HepG2 (cell line): ENCODE measurements around the gene BBLN. TPM values are rescaled to one million over a fixed set of nuclear protein-coding genes. Genes with fewer than 3 reads are reported as not detected.

Experiments used
- ATAC-seq: fragments of 200-7000 bp; cut with Tn5 transposase; 3 replicates; pipeline ENCODE4 v1.9.1; 2020; ENCODE audit warnings: mild to moderate bottlenecking, moderate library complexity
- BruUV-seq: library from RNA; stranded (reverse); fragments of 400-500 nt; replicated peaks from 2 replicates; lab custom pipeline; 2021; lab: Mats Ljungman, UMichigan
- CTCF ChIA-PET: fragments of 300-600 bp; formaldehyde crosslinking; extraction: SDS; loops from one replicate; lab custom pipeline; 2021; ENCODE audit warnings: low total read pairs, inconsistent platforms, low intra/inter-chr PET ratio; lab: Yijun Ruan, JAX
- POLR2A ChIA-PET: fragments of 350-600 bp; sonication (Branson Sonifier 250); formaldehyde crosslinking; loops from one replicate; lab custom pipeline; 2020; ENCODE audit warnings: antibody characterized with exemption, inconsistent platforms; lab: Yijun Ruan, JAX
- DNase-seq: peaks from one replicate; pipeline ENCODE4 v3.0.0-alpha.2; 2015; ENCODE audit warnings: low spot score
- FAIRE-seq: peaks from 3 replicates; lab custom pipeline; 2011; peaks lifted over from hg19 to GRCh38; lab: Jason Lieb, UNC
- H2AFZ ChIP-seq: one replicate; pipeline ENCODE4 v1.6.1; 2011; ENCODE audit warnings: low read length, inconsistent platforms
- H3K27ac ChIP-seq: fragments of 300-600 bp; 3 replicates; pipeline ENCODE4 v1.8.0; 2011; ENCODE audit warnings: mixed run types, mild to moderate bottlenecking, mixed read lengths, low read length, inconsistent platforms; ENCODE audit not compliant: insufficient read depth; ENCODE audit errors: extremely low read length
- H3K27me3 ChIP-seq, 2 experiments: fragments of 200-600 bp in 1 of 2; 2 replicates in 1 of 2; 3 replicates in 1 of 2; pipeline versions ENCODE4 v1.6.0 to v1.8.0; 2011; ENCODE audit warnings: low read length in 2 of 2, mild to moderate bottlenecking in 2 of 2, moderate library complexity in 2 of 2, inconsistent platforms in 1 of 2; ENCODE audit not compliant: insufficient read depth in 2 of 2, control insufficient read depth in 1 of 2
- H3K36me3 ChIP-seq, 2 experiments: fragments of 200-600 bp in 1 of 2; replicated peaks in 1 of 2; 2 replicates in 1 of 2; 3 replicates in 1 of 2; pipeline versions ENCODE4 v1.5.1 to v1.8.0; 2011; ENCODE audit warnings: low read length in 2 of 2, inconsistent platforms in 1 of 2; ENCODE audit not compliant: insufficient read depth in 2 of 2, control insufficient read depth in 1 of 2
- H3K4me1 ChIP-seq: 2 replicates; pipeline ENCODE4 v1.5.1; 2012; ENCODE audit warnings: low read length, inconsistent platforms; ENCODE audit not compliant: insufficient read depth
- H3K4me2 ChIP-seq: 2 replicates; pipeline ENCODE4 v1.6.0; 2011; ENCODE audit warnings: low read depth, low read length, inconsistent platforms
- H3K4me3 ChIP-seq, 3 experiments: fragments of 200-600 bp in 1 of 3; sonication (generic), shearing (Covaris generic) in 1 of 3; replicated peaks in 1 of 3; 2 replicates each; pipeline ENCODE4 v1.5.1; 2011 to 2016; ENCODE audit warnings: low read length in 3 of 3, inconsistent platforms in 2 of 3, low read depth in 2 of 3, mild to moderate bottlenecking in 2 of 3, control low read depth in 1 of 3, mixed read lengths in 1 of 3; ENCODE audit not compliant: insufficient read depth in 1 of 3
- H3K79me2 ChIP-seq: one replicate; pipeline ENCODE4 v1.6.1; 2011; ENCODE audit warnings: low read length, inconsistent platforms; ENCODE audit not compliant: insufficient read depth
- H3K9ac ChIP-seq: 2 replicates; pipeline ENCODE4 v1.6.0; 2011; ENCODE audit warnings: mild to moderate bottlenecking, low read depth, low read length, inconsistent platforms; ENCODE audit not compliant: insufficient read depth
- H3K9me3 ChIP-seq: 2 replicates; pipeline ENCODE4 v1.5.1; 2012; ENCODE audit warnings: mild to moderate bottlenecking, low read length
- H4K20me1 ChIP-seq: 2 replicates; pipeline ENCODE4 v1.6.0; 2011; ENCODE audit warnings: inconsistent platforms, mild to moderate bottlenecking, low read length, moderate library complexity; ENCODE audit not compliant: insufficient read depth
- EEA1 ChIP-seq: sonication (generic); formaldehyde crosslinking; IDR thresholded peaks from 2 replicates; pipeline ENCODE4 v1.5.1; 2020; ENCODE audit warnings: mild to moderate bottlenecking, missing genetic modification reagents, borderline replicate concordance
- HMG20A ChIP-seq: IDR thresholded peaks from 2 replicates; pipeline ENCODE4 v1.6.1; 2016; ENCODE audit warnings: borderline replicate concordance
- JUNB ChIP-seq: sonication (generic); formaldehyde crosslinking; IDR thresholded peaks from 2 replicates; pipeline ENCODE4 v1.8.0; 2022; ENCODE audit warnings: missing genetic modification reagents, mild to moderate bottlenecking, borderline replicate concordance
- KDM5A ChIP-seq: fragments of 200-600 bp; sonication (generic); IDR thresholded peaks from 2 replicates; pipeline ENCODE4 v1.7.0; 2018; ENCODE audit warnings: antibody characterized with exemption, mild to moderate bottlenecking, low read length, borderline replicate concordance
- MAX ChIP-seq: IDR thresholded peaks from 2 replicates; pipeline ENCODE4 v1.6.1; 2012; ENCODE audit warnings: inconsistent platforms
- NCOA1 ChIP-seq: sonication (generic); formaldehyde crosslinking; IDR thresholded peaks from 2 replicates; pipeline ENCODE4 v1.9.0; 2021; ENCODE audit warnings: missing genetic modification reagents
- POGK ChIP-seq: sonication (generic); formaldehyde crosslinking; conservative IDR thresholded peaks from 2 replicates; pipeline ENCODE4 v1.8.0; 2022; ENCODE audit warnings: mild to moderate bottlenecking, moderate library complexity, missing genetic modification reagents
- RELA ChIP-seq: sonication (generic); formaldehyde crosslinking; IDR thresholded peaks from 2 replicates; pipeline ENCODE4 v1.4.0; 2020; ENCODE audit warnings: missing genetic modification reagents
- SKIL ChIP-seq: sonication (generic); formaldehyde crosslinking; IDR thresholded peaks from 2 replicates; pipeline ENCODE4 v1.8.0; 2022; ENCODE audit warnings: missing genetic modification reagents, mild to moderate bottlenecking, moderate library complexity, borderline replicate concordance
- TCF7L2 ChIP-seq: IDR thresholded peaks from 2 replicates; pipeline ENCODE4 v1.6.1; 2011; ENCODE audit warnings: mild to moderate bottlenecking, low read depth, low read length, moderate library complexity
- ZBTB42 ChIP-seq: sonication (generic); formaldehyde crosslinking; IDR thresholded peaks from 2 replicates; pipeline ENCODE4 v1.5.0; 2020; ENCODE audit warnings: mild to moderate bottlenecking, missing genetic modification reagents
- ZFP82 ChIP-seq: sonication (generic); formaldehyde crosslinking; IDR thresholded peaks from 2 replicates; pipeline ENCODE4 v1.5.1; 2020; ENCODE audit warnings: mild to moderate bottlenecking, missing genetic modification reagents, borderline replicate concordance
- ZNF235 ChIP-seq: sonication (generic); formaldehyde crosslinking; IDR thresholded peaks from 2 replicates; pipeline ENCODE4 v1.8.1; 2023; ENCODE audit warnings: mild to moderate bottlenecking, missing genetic modification reagents, borderline replicate concordance
- ZNF33B ChIP-seq: sonication (generic); formaldehyde crosslinking; IDR thresholded peaks from 2 replicates; pipeline ENCODE4 v1.5.1; 2020; ENCODE audit warnings: mild to moderate bottlenecking, missing genetic modification reagents
- ZNF451 ChIP-seq: sonication (generic); formaldehyde crosslinking; IDR thresholded peaks from 2 replicates; pipeline ENCODE4 v1.5.0; 2020; ENCODE audit warnings: mild to moderate bottlenecking, missing genetic modification reagents
- ZNF512 ChIP-seq: sonication (generic); formaldehyde crosslinking; IDR thresholded peaks from 2 replicates; pipeline ENCODE4 v1.4.0; 2020; ENCODE audit warnings: mild to moderate bottlenecking, missing genetic modification reagents
- ZNF7 ChIP-seq: IDR thresholded peaks from 2 replicates; pipeline ENCODE4 v1.6.1; 2016; ENCODE audit warnings: missing biosample characterization, missing genetic modification reagents
- ZSCAN25 ChIP-seq: sonication (generic); formaldehyde crosslinking; IDR thresholded peaks from 2 replicates; pipeline ENCODE4 v1.8.0; 2022; ENCODE audit warnings: mild to moderate bottlenecking, missing genetic modification reagents
- WGBS: methylation state at CpG from one replicate; pipeline ENCODE4 v1.1.6; 2017; ENCODE audit warnings: low lambda C conversion rate; 5-methylcytosine and 5-hydroxymethylcytosine counted together
- in situ Hi-C: cut with HindIII; loops from 2 replicates; pipeline ENCODE4 v1.10.0; 2017; ENCODE audit warnings: low pct_unique_long_range_greater_than_20kb; ENCODE audit not compliant: extremely low pct_ligation_motif_present
- intact Hi-C: fragments of 100-400 bp; cut with micrococcal nuclease; formaldehyde crosslinking; loops from one replicate; pipeline ENCODE4 v1.10.0; 2022; ENCODE audit not compliant: unreplicated experiment
- polyA plus RNA-seq, 8 experiments: library from polyadenylated mRNA; depleted of rRNA in 3 of 8; stranded (reverse) in 7 of 8; unstranded in 1 of 8; fragments of >200 nt; fragmentation: Illumina TruSeq in 4 of 8; extraction: Trizol in 4 of 8; gene quantifications; 2 replicates each; pipeline versions ENCODE4 v1.2.1 to v1.2.3, GENCODE V29; 2011 to 2016; ENCODE audit warnings: low read depth in 4 of 8, missing spikeins in 1 of 8, mixed read lengths in 1 of 8; ENCODE audit not compliant: insufficient read depth in 1 of 8
- total RNA-seq, 5 experiments: library from RNA; depleted of rRNA; stranded (reverse); fragments of >200 nt; fragmentation: Illumina TruSeq; extraction: Trizol; gene quantifications; 2 replicates each; pipeline ENCODE4 v1.2.3, GENCODE V29; 2016; ENCODE audit warnings: low read depth in 1 of 5

The BBLN gene
- total and polyA plus RNA-seq, 2 of the 13 experiments (the other 11 are each of a cell fraction or from before 2014, with no cell fraction given): 27.6 to 33.1 TPM

- no peaks in the 10 kb centered on the region for H3K27me3 ChIP-seq
- ATAC-seq: no peak
- 99% methylated on average over 4 of the region's 4 CpGs for WGBS
- in situ Hi-C loops: no loop called here
- peaks cover 31 to 55% of the 10 kb centered on the region in 2 experiments; a peak in 4 of 5 replicates for H3K36me3 ChIP-seq
- no TSS peak for BruUV-seq
- H3K27ac ChIP-seq: no peak overlapping the region
- DNase-seq: no peak
- no peak overlapping the region for H3K9ac ChIP-seq
- ChIA-PET CTCF (no interaction called here), POLR2A (interaction anchor here (1.6 kb wide), 1 partner anchor 16 kb away, joined by 3 read pairs; no protein-coding TSS in a partner anchor)
- H3K4me1 ChIP-seq: no peaks in the 10 kb centered on the region
- no peaks in the 10 kb centered on the region for H3K9me3 ChIP-seq
- no peaks in the 10 kb centered on the region for H4K20me1 ChIP-seq
- FAIRE-seq: no peak
- no peak overlapping the region for H3K4me3 ChIP-seq
- no peaks in the 10 kb centered on the region for H3K79me2 ChIP-seq
- H3K4me2 ChIP-seq: no peak overlapping the region
- TF ChIP-seq ZNF451 (CRISPR knock-in tag): no peak
- no peak for TF ChIP-seq KDM5A
- TF ChIP-seq ZNF512 (CRISPR knock-in tag): no peak
- no peak for TF ChIP-seq ZNF7
- TF ChIP-seq NCOA1: no peak
- TF ChIP-seq ZBTB42: no peak
- no peak for TF ChIP-seq HMG20A (CRISPR knock-in tag)
- no peak for TF ChIP-seq JUNB (CRISPR knock-in tag)
- TF ChIP-seq TCF7L2: no peak
- no peak for TF ChIP-seq MAX
- no peak for TF ChIP-seq ZSCAN25 (CRISPR knock-in tag)
- TF ChIP-seq RELA (CRISPR knock-in tag): no peak
- no peak for TF ChIP-seq SKIL (CRISPR knock-in tag)
- TF ChIP-seq ZNF235 (CRISPR knock-in tag): no peak
- no peak for TF ChIP-seq EEA1 (CRISPR knock-in tag)
- no peak for TF ChIP-seq ZFP82 (CRISPR knock-in tag)
- no peak for TF ChIP-seq POGK
- no peak for TF ChIP-seq ZNF33B (CRISPR knock-in tag)
- intact Hi-C loops: no loop called here
- no peak overlapping the region for H2AFZ ChIP-seq
Observed at GRCh38 chr9:128174062-128174461, 14.0 kb downstream of the BBLN start.
